GM10266 (cell line): ENCODE data around the gene FRMPD4.

Experiments
- DNase-seq: peaks from one replicate; pipeline ENCODE4 v3.0.0; 2012; ENCODE audit errors: extremely low spot score
- CTCF ChIP-seq: IDR thresholded peaks from 2 replicates; pipeline ENCODE4 v1.5.1; 2012; ENCODE audit warnings: mild to moderate bottlenecking, low read depth; ENCODE audit not compliant: control insufficient read depth, insufficient read depth; ENCODE audit errors: missing control alignments

Gene FRMPD4

GRCh38 chrX:12378253-12378652 is 240.0 kb downstream of the FRMPD4 start:
- no peak for TF ChIP-seq CTCF
- no peak for DNase-seq

GRCh38 chrX:12378706-12379105 is 240.4 kb downstream of the FRMPD4 start:
- TF ChIP-seq CTCF, result no peak
- no peak for DNase-seq

- no peak for TF ChIP-seq CTCF
- no peak for DNase-seq
These were observed 241.4 kb downstream of the FRMPD4 start for GRCh38 chrX:12379671-12380070.

GRCh38 chrX:12383196-12383595 is 244.9 kb downstream of the FRMPD4 start:
- TF ChIP-seq CTCF, result peak; percentile 2
- DNase-seq, result no peak

- no peak for TF ChIP-seq CTCF
- DNase-seq, result no peak
These were observed 252.0 kb downstream of the FRMPD4 start for GRCh38 chrX:12390301-12390700.

GRCh38 chrX:12396584-12396983 is 258.3 kb downstream of the FRMPD4 start:
- no peak for DNase-seq
- no peak for TF ChIP-seq CTCF

GRCh38 chrX:12400218-12400617 is 261.9 kb downstream of the FRMPD4 start:
- no peak for TF ChIP-seq CTCF
- no peak for DNase-seq
